HG03039 (cell line): ENCODE results near the gene TTC31.

Experiments
- ATAC-seq: cut with Tn5 transposase; IDR thresholded peaks from one replicate; pipeline ENCODE4 v1.9.1; 2021; ENCODE audit warnings: mild to moderate bottlenecking, moderate library complexity; ENCODE audit not compliant: unreplicated experiment

TTC31 gene

GRCh38 chr2:74503506-74504475 lies 20.9 kb downstream of the TTC31 start:
- ATAC-seq = no peak

- no peak for ATAC-seq
These were observed 21.7 kb downstream of the TTC31 start for GRCh38 chr2:74504591-74504990.

- ATAC-seq = no peak
These were observed 22.8 kb downstream of the TTC31 start for GRCh38 chr2:74505448-74506246.

GRCh38 chr2:74507145-74507925 lies 24.5 kb downstream of the TTC31 start, which contains the start of gene PCGF1:
TSS of gene PCGF1 (minus strand) at chr2:74507695. CDS start at chr2:74507668, 27 bp downstream.
- ATAC-seq = peak; percentile 86

GRCh38 chr2:74507926-74508520 lies 25.1 kb downstream of the TTC31 start:
- no peak for ATAC-seq

- ATAC-seq = no peak
These were observed 27.4 kb downstream of the TTC31 start for GRCh38 chr2:74510272-74510671.

GRCh38 chr2:74511104-74511989 lies 28.5 kb downstream of the TTC31 start:
- no peak for ATAC-seq

GRCh38 chr2:74512744-74513604 lies 30.1 kb downstream of the TTC31 start:
- no peak for ATAC-seq

- ATAC-seq = no peak
These were observed 30.9 kb downstream of the TTC31 start for GRCh38 chr2:74513605-74514367.

GRCh38 chr2:74514368-74515270 lies 31.7 kb downstream of the TTC31 start, which contains the start of gene TLX2:
TSS of gene TLX2 (plus strand) at chr2:74514450. CDS start at chr2:74514807, 357 bp downstream.
- no peak for ATAC-seq

- ATAC-seq = no peak
These were observed 32.5 kb downstream of the TTC31 start for GRCh38 chr2:74515271-74515980.

- no peak for ATAC-seq
These were observed 33.2 kb downstream of the TTC31 start for GRCh38 chr2:74515981-74516633.

GRCh38 chr2:74516650-74517049 lies 33.8 kb downstream of the TTC31 start:
- ATAC-seq = no peak

GRCh38 chr2:74522516-74522915 lies 39.6 kb downstream of the TTC31 start:
- ATAC-seq = no peak

- no peak for ATAC-seq
These were observed 41.1 kb downstream of the TTC31 start for GRCh38 chr2:74524005-74524404.
